ENCODE data around the gene HYAL1.

HYAL1 gene

GRCh38 chr3:50303013-50303815, at the start of gene HYAL1:
Gene HYAL1, minus strand, starts transcription at chr3:50303574. Its CDS starts 618 bp downstream, at chr3:50302956.
- in situ Hi-C loops (cut with MboI; ENCODE audit: low sequenced_read_pairs): no loop called here

GRCh38 chr3:50352781-50353180, 49.4 kb upstream of the HYAL1 start:
- in situ Hi-C loops (cut with MboI; ENCODE audit: low sequenced_read_pairs): no loop called here

DNA sequence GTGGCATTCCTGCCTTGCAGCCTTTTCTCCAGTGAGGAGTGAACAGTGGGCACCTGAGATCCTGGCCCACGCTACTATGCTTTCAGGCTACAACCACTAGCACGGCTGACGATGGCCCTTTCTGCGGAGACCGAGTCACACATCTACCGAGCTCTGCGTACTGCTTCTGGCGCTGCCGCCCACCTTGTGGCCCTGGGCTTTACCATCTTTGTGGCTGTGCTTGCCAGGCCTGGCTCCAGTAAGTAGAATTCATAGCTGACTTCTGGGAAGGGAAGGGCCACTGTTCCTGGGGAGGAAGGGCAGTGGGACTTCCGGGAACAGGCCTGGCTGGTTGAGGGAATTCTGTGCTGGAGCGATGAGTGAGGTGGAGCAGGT, 47.9 kb upstream of the HYAL1 start:
- in situ Hi-C loops (cut with MboI; ENCODE audit: low sequenced_read_pairs): no loop called here

DNA sequence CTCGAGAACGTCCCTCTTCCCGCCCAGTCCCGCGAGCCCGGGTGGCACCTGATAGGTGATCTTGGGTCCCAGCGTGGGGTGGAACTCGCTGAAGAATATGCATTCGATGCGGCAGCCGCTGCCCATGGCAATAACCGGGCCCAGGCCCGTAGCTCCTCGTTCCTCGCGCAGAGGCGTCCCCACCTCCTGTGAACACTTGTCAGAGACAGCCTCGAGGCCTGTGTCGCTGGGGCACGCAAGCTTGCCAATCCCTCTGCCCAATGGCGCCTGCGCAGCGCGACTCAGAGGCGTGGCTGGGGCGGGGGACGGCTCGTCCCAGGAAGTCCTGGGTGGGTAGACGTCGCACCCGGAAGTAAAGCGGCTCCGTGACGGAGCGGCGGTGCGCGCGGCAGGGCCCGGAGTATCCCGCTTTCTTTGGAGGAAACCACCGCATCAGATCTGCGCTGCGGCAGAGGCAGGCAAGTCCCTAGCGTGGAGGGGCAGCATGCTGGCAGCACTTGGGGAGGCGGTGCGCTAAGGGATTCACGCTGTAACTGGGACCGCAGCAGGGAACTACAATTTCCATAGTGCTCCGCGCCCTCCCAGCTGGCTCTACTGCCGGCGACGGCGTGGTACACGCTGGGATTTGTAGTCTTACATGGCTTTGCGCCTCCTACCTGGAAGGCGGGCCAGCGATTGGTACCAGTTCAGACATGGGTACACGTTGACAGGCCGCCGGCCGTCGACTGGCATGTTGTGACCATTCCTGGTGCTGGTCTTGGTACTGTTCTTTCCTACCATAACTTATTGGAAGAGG, 47.4 kb upstream of the HYAL1 start, which contains the start of the genes CYB561D2 and NPRL2:
CYB561D2 (plus strand) TSS at position 336 of the 796 bp plus-strand sequence. CDS start 572 bp downstream, outside the sequence.
NPRL2 (minus strand) TSS at position 249 of the 796 bp plus-strand sequence; CDS start at position 126, 123 bp downstream.
- in situ Hi-C loops (cut with MboI; ENCODE audit: low sequenced_read_pairs): no loop called here

DNA sequence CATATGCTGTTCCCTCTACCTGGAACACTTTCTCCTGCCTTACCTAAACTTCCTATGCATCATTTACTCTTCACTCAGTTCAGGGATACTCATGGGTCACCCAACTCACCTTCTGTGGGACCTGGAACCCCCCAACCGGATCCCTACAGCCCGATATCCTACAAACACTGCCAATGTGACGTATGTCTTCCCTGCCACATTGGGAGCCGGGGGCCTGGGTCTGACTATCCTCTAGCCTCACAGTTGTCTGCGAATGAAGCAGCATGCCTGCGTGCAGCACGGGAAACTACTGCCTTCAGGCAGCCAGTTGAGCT, 46.8 kb upstream of the HYAL1 start:
- in situ Hi-C loops (cut with MboI; ENCODE audit: low sequenced_read_pairs): no loop called here

DNA sequence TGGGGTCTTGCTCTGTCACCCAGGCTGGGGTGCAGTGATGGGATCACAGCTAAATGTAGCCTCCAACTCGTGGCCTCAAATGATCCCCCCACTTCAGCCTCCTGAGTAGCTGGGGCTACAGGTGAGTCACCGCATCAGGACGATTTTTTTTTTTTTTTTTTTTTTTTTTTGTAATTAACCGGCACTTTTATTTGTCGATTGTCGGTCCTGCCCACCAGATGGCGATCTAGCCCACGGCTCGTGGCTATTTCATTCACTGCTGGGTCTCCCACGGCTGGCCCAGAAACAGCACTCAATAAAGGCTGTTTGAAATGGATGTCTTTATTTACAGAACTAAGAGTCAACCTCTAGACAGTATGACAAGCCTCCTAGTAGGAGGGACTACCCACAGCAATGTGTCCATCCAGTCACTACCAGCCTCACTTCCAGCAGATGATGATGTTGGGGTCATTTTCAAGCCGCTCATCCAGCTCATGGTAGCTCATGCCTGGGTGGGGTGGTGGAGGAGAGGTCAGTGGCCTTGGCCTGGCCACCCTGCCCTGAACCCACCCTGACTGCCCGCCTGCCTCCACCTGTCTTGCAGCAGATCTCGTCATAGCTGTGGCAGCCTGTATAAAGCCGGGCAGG, 43.9 kb upstream of the HYAL1 start:
- in situ Hi-C loops (cut with MboI; ENCODE audit: low sequenced_read_pairs): no loop called here

GRCh38 chr3:50345586-50346234, 42.3 kb upstream of the HYAL1 start, which contains the start of gene ZMYND10:
Gene ZMYND10, minus strand, starts transcription at chr3:50345732. Its CDS starts 153 bp downstream, at chr3:50345579.
- in situ Hi-C loops (cut with MboI; ENCODE audit: low sequenced_read_pairs): no loop called here

- in situ Hi-C loops (cut with MboI; ENCODE audit: low sequenced_read_pairs): no loop called here
Observed at GRCh38 chr3:50345008-50345407, 41.6 kb upstream of the HYAL1 start.

GRCh38 chr3:50342813-50343633, 39.6 kb upstream of the HYAL1 start:
- in situ Hi-C loops (cut with MboI; ENCODE audit: low sequenced_read_pairs): no loop called here

GRCh38 chr3:50341996-50342650, 38.7 kb upstream of the HYAL1 start:
- in situ Hi-C loops (cut with MboI; ENCODE audit: low sequenced_read_pairs): no loop called here

GRCh38 chr3:50341537-50341936, 38.2 kb upstream of the HYAL1 start:
- in situ Hi-C loops (cut with MboI; ENCODE audit: low sequenced_read_pairs): no loop called here

DNA sequence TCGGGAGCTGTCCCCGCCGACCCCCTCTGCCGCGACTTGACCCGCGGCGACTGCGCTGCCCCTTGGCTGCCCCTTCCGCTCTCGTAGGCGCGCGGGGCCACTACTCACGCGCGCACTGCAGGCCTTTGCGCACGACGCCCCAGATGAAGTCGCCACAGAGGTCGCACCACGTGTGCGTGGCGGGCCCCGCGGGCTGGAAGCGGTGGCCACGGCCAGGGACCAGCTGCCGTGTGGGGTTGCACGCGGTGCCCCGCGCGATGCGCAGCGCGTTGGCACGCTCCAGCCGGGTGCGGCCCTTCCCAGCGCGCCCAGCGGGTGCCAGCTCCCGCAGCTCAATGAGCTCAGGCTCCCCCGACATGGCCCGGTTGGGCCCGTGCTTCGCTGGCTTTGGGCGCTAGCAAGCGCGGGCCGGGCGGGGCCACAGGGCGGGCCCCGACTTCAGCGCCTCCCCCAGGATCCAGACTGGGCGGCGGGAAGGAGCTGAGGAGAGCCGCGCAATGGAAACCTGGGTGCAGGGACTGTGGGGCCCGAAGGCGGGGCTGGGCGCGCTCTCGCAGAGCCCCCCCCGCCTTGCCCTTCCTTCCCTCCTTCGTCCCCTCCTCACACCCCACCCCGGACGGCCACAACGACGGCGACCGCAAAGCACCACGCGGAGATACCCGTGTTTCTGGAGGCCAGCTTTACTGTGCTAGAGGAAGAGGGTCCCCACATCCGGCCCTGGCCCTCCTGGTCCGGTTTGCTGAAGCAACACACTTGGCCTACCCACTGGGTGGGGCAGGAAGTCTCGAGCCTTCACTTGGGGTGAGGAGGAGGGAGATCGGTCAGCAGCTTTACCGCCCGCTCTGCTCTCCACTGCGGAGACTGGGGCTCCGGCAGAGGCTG, 37.3 kb upstream of the HYAL1 start, which contains the start of gene RASSF1:
RASSF1 (minus strand) TSS at position 389 of the 882 bp plus-strand sequence; CDS start at position 358, 31 bp downstream.
- in situ Hi-C loops (cut with MboI; ENCODE audit: low sequenced_read_pairs): no loop called here

DNA sequence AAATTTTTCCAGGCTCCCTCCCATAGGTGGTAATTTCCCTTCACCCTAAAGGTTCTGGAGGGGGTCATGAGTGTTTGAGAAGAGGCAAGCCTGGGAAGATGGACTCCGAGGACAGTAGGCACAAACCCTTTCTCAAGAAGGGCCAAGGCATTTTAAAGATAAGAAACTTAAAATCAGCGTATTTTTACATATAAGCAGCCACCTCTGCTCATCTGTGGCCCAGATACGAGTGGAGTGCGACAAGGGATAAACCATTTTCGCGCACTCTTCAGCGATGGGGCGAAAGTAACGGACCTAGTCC, 36.7 kb upstream of the HYAL1 start:
- in situ Hi-C loops (cut with MboI; ENCODE audit: low sequenced_read_pairs): no loop called here

DNA sequence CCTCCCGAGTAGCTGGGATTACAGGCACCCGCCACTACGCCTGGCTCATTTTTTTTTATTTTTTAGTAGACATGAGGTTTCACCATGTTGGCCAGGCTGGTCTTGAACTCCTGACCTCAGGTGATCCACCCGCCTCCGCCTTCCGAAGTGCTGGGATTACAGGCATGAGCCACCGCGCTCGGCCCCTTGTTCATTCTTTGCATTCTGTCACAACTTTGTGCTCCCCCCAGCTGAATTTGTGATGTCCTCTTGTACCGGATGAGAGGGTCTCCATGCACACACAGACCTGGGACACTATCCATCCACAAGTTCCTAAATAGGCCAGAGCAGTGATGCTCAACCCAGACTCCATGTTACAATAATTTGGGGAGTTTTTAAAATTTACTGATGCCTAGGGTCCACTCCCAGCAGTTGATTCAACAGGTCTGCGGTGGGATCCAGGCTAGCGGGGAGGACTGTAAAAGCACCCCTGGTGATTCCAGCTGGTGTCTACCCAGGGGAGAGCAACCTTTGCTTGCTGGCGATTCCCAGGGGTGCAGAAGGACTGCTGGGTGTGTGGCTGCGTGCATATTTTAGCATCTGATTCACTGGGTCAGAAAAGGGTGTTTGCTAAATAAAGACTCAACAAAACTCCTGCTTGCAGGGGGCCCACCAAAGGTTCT, 36.2 kb upstream of the HYAL1 start:
- in situ Hi-C loops (cut with MboI; ENCODE audit: low sequenced_read_pairs): no loop called here

DNA sequence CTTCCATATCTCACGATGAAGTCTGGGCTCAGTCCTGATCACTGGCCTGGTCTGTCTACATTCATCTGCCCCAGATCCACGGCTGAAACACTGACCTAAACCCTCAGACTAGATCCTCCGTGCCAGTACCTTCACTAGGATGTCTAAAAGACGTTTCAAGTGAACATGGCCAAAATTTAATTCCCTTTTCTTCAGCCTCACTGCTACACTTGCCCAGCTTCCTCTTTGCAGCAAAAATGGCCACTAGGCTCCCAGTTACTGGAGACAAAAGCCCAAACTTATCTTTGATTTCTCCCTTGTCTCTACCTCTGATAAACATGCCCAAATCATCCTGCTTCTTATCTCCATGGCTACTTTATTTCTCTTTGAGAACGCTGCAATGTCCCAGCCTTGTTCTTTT, 35.6 kb upstream of the HYAL1 start:
- in situ Hi-C loops (cut with MboI; ENCODE audit: low sequenced_read_pairs): no loop called here

GRCh38 chr3:50337175-50337861, 33.9 kb upstream of the HYAL1 start:
- in situ Hi-C loops (cut with MboI; ENCODE audit: low sequenced_read_pairs): no loop called here

GRCh38 chr3:50336452-50337174, 33.2 kb upstream of the HYAL1 start:
- in situ Hi-C loops (cut with MboI; ENCODE audit: low sequenced_read_pairs): no loop called here
